Hepatocyte (in vitro differentiated cells): ENCODE results near the gene DLGAP4. TPM values are rescaled to one million over a fixed set of nuclear protein-coding genes. Genes with fewer than 3 reads are reported as not detected.
"Not testable (repeated sequence)": the region's sequence is repeated elsewhere in the genome, so short reads cannot be mapped to it uniquely, and the experiment has no call there.

ENCODE experiments used
- DNase-seq: peaks from one replicate; pipeline ENCODE4 v3.0.0-alpha.2; 2016; ENCODE audit warnings: low spot score
- H2AFZ ChIP-seq: fragments of 200-600 bp; sonication (generic); 2 replicates; pipeline ENCODE4 v1.6.0; 2016; ENCODE audit warnings: antibody characterized with exemption, mild to moderate bottlenecking
- H3K27ac ChIP-seq: fragments of 200-600 bp; sonication (generic); 2 replicates; pipeline ENCODE4 v1.5.1; 2016; ENCODE audit warnings: mild to moderate bottlenecking
- H3K27me3 ChIP-seq: fragments of 200-600 bp; sonication (generic); 2 replicates; pipeline ENCODE4 v1.6.1; 2016
- H3K36me3 ChIP-seq: fragments of 200-600 bp; sonication (generic); replicated peaks from 2 replicates; pipeline ENCODE4 v1.5.1; 2016; ENCODE audit warnings: low read depth; ENCODE audit not compliant: insufficient read depth
- H3K4me1 ChIP-seq: fragments of 200-600 bp; sonication (generic); 2 replicates; pipeline ENCODE4 v1.5.1; 2016; ENCODE audit warnings: mild to moderate bottlenecking, moderate library complexity; ENCODE audit not compliant: insufficient read depth
- H3K4me2 ChIP-seq: fragments of 200-600 bp; sonication (generic); 2 replicates; pipeline ENCODE4 v1.6.0; 2016
- H3K4me3 ChIP-seq: fragments of 200-600 bp; sonication (generic); 2 replicates; pipeline ENCODE4 v1.5.1; 2016; ENCODE audit warnings: mild to moderate bottlenecking
- H3K79me2 ChIP-seq: fragments of 200-600 bp; sonication (generic); 2 replicates; pipeline ENCODE4 v1.6.0; 2017; ENCODE audit warnings: mild to moderate bottlenecking
- H3K9me2 ChIP-seq: fragments of 200-600 bp; sonication (generic); replicated peaks from 2 replicates; pipeline ENCODE4 v1.6.0; 2017; ENCODE audit warnings: mild to moderate bottlenecking; ENCODE audit not compliant: insufficient read depth
- H3K9me3 ChIP-seq: fragments of 200-600 bp; sonication (generic); 2 replicates; pipeline ENCODE4 v1.5.1; 2016; ENCODE audit warnings: low read depth, mild to moderate bottlenecking
- H4K20me1 ChIP-seq: fragments of 200-600 bp; sonication (generic); 2 replicates; pipeline ENCODE4 v1.6.0; 2016; ENCODE audit warnings: mild to moderate bottlenecking; ENCODE audit not compliant: insufficient read depth, poor library complexity, severe bottlenecking
- CTCF ChIP-seq: fragments of 200-600 bp; sonication (generic); IDR thresholded peaks from 2 replicates; pipeline ENCODE4 v1.5.1; 2016; ENCODE audit warnings: antibody characterized with exemption, mild to moderate bottlenecking; ENCODE audit not compliant: poor library complexity
- EZH2 ChIP-seq: fragments of 200-600 bp; sonication (generic); IDR thresholded peaks from 2 replicates; pipeline ENCODE4 v1.6.1; 2016; ENCODE audit warnings: antibody characterized with exemption, mild to moderate bottlenecking, borderline replicate concordance
- EZH2phosphoT487 ChIP-seq: fragments of 200-600 bp; sonication (generic); IDR thresholded peaks from one replicate; pipeline ENCODE4 v1.6.1; 2018; ENCODE audit warnings: antibody characterized with exemption, mild to moderate bottlenecking, low read depth, moderate library complexity; ENCODE audit not compliant: unreplicated experiment, severe bottlenecking
- WGBS: methylation state at CpG from one replicate; pipeline ENCODE4 v1.1.6; 2016; ENCODE audit warnings: low lambda C conversion rate; ENCODE audit errors: missing lambda C conversion rate; 5-methylcytosine and 5-hydroxymethylcytosine counted together
- polyA plus RNA-seq: library from polyadenylated mRNA; unstranded; fragments of >200 nt; fragmentation: Nextera tagmentation; extraction: Ambion mirVana; gene quantifications from 2 replicates; pipeline ENCODE4 v1.2.1, GENCODE V29; 2016
- total RNA-seq: library from RNA; depleted of rRNA; stranded (reverse); fragments of >200 nt; gene quantifications from 2 replicates; pipeline ENCODE4 v1.2.3, GENCODE V29; 2014

The DLGAP4 gene
- total and polyA plus RNA-seq, 2 experiments from 2014 or later = 16.5 to 39.4 TPM

GRCh38 chr20:36563374-36563773 lies 257.2 kb downstream of the DLGAP4 start:
- no peak overlapping the region for H3K4me3 ChIP-seq
- peaks cover 3% of the 10 kb centered on the region for H3K79me2 ChIP-seq
- peak overlapping the region; percentile 86 for H3K27ac ChIP-seq
- H3K27me3 ChIP-seq = no peaks in the 10 kb centered on the region
- H4K20me1 ChIP-seq = no peaks in the 10 kb centered on the region
- peak; percentile 50 for DNase-seq
- H3K36me3 ChIP-seq = no peaks in the 10 kb centered on the region
- no peak overlapping the region for H3K4me2 ChIP-seq
- H3K9me3 ChIP-seq = peaks cover 5% of the 10 kb centered on the region
- H3K4me1 ChIP-seq = peaks cover 11% of the 10 kb centered on the region
- TF ChIP-seq EZH2 = no peak
- TF ChIP-seq EZH2phosphoT487 = no peak
- TF ChIP-seq CTCF = no peak
- H2AFZ ChIP-seq = no peak overlapping the region
- no peaks in the 10 kb centered on the region for H3K9me2 ChIP-seq
- WGBS = 70% methylated on average over 1 of the region's 1 CpG

- H3K27me3 ChIP-seq, H2AFZ ChIP-seq, DNase-seq, H3K79me2 ChIP-seq, H4K20me1 ChIP-seq, H3K4me3 ChIP-seq, H3K4me2 ChIP-seq, H3K9me2 ChIP-seq, H3K36me3 ChIP-seq, H3K9me3 ChIP-seq: not testable (repeated sequence)
- Histone ChIP-seq H3K4me1 (peaks cover 11% of the 10 kb centered on the region), H3K27ac (peak overlapping the region; percentile 60)
- 97% methylated on average over 11 of the region's 13 CpGs for WGBS
These were observed 258.1 kb downstream of the DLGAP4 start for GRCh38 chr20:36564078-36564725.

- not testable (repeated sequence) for H3K27ac ChIP-seq, H3K9me2 ChIP-seq, DNase-seq, H3K4me2 ChIP-seq, H3K79me2 ChIP-seq, H4K20me1 ChIP-seq, H3K4me3 ChIP-seq, H3K27me3 ChIP-seq, H3K9me3 ChIP-seq, H3K36me3 ChIP-seq, H2AFZ ChIP-seq
- WGBS = 94% methylated on average over 5 of the region's 6 CpGs
- H3K4me1 ChIP-seq = peaks cover 11% of the 10 kb centered on the region
These were observed 258.6 kb downstream of the DLGAP4 start for GRCh38 chr20:36564726-36565121.

GRCh38 chr20:36565520-36565919 lies 259.4 kb downstream of the DLGAP4 start:
- Histone ChIP-seq H3K79me2 (peaks cover 3% of the 10 kb centered on the region), H3K27me3 (no peaks in the 10 kb centered on the region), H2AFZ (no peak overlapping the region), H3K4me2 (no peak overlapping the region), H3K27ac (no peak overlapping the region), H3K4me1 (peaks cover 11% of the 10 kb centered on the region), H4K20me1 (no peaks in the 10 kb centered on the region), H3K36me3 (no peaks in the 10 kb centered on the region), H3K9me3 (peaks cover 5% of the 10 kb centered on the region), H3K4me3 (no peak overlapping the region), H3K9me2 (no peaks in the 10 kb centered on the region)
- TF ChIP-seq EZH2 (no peak), CTCF (no peak), EZH2phosphoT487 (no peak)
- DNase-seq = no peak
- 98% methylated on average over 3 of the region's 3 CpGs for WGBS
